Motor neuron (in vitro differentiated cells): ENCODE data around the gene IFT81. TPM values are rescaled to one million over a fixed set of nuclear protein-coding genes. Genes with fewer than 3 reads are reported as not detected.
"Not testable (repeated sequence)": the region's sequence is repeated elsewhere in the genome, so short reads cannot be mapped to it uniquely, and the experiment has no call there.

ENCODE experiments used
- ATAC-seq, 8 experiments: fragments of 200-7000 bp; cut with Tn5 transposase; replicated peaks in 6 of 8; 2 replicates each; pipeline ENCODE4 v1.8.0; 2021; ENCODE audit warnings: mild to moderate bottlenecking in 8 of 8, moderate library complexity in 8 of 8
- H3K27ac ChIP-seq, 2 donors: fragments of 250-450 bp; sonication (Bioruptor Pico); 2 replicates each; pipeline ENCODE4 v1.9.0; 2021; ENCODE audit warnings: antibody characterized with exemption in 2 of 2, mild to moderate bottlenecking in 2 of 2, moderate library complexity in 1 of 2
- H3K4me1 ChIP-seq, 2 donors: fragments of 250-450 bp; sonication (Bioruptor Pico); replicated peaks in 1 of 2; 2 replicates each; pipeline ENCODE4 v1.6.1; 2021; ENCODE audit warnings: antibody characterized with exemption in 2 of 2, mild to moderate bottlenecking in 2 of 2, moderate library complexity in 1 of 2
- H3K4me3 ChIP-seq, 5 donors: fragments of 250-450 bp; sonication (Bioruptor Pico); 2 replicates each; pipeline ENCODE4 v1.9.0; 2021; ENCODE audit warnings: antibody characterized with exemption in 5 of 5, mild to moderate bottlenecking in 5 of 5, moderate library complexity in 4 of 5
- WGBS, 10 experiments: fragments of 450-650 bp; shearing (Covaris generic); methylation state at CpG; one replicate each; pipeline ENCODE4 v1.0.0; 2022; 5-methylcytosine and 5-hydroxymethylcytosine counted together
- in situ Hi-C, 9 experiments: fragments of 400-800 bp; cut with MboI; loops; one replicate each; pipeline ENCODE4 v1.15.0; 2021; ENCODE audit warnings: low sequenced_read_pairs in 9 of 9, low pct_unique_long_range_greater_than_20kb in 2 of 9; ENCODE audit not compliant: unreplicated experiment in 9 of 9
- total RNA-seq, 8 experiments: library from RNA; unstranded; fragments of 300-600 nt; gene quantifications; 2 replicates each; pipeline versions ENCODE4 v1.2.3 to v1.2.4, GENCODE V29; 2022

IFT81 gene, protein sequence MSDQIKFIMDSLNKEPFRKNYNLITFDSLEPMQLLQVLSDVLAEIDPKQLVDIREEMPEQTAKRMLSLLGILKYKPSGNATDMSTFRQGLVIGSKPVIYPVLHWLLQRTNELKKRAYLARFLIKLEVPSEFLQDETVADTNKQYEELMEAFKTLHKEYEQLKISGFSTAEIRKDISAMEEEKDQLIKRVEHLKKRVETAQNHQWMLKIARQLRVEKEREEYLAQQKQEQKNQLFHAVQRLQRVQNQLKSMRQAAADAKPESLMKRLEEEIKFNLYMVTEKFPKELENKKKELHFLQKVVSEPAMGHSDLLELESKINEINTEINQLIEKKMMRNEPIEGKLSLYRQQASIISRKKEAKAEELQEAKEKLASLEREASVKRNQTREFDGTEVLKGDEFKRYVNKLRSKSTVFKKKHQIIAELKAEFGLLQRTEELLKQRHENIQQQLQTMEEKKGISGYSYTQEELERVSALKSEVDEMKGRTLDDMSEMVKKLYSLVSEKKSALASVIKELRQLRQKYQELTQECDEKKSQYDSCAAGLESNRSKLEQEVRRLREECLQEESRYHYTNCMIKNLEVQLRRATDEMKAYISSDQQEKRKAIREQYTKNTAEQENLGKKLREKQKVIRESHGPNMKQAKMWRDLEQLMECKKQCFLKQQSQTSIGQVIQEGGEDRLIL
- 10 to 100 TPM in 7 of 8 experiments, 1 to 10 TPM in 1; 5.3 to 51.5 (median 33.7) TPM for total RNA-seq

DNA sequence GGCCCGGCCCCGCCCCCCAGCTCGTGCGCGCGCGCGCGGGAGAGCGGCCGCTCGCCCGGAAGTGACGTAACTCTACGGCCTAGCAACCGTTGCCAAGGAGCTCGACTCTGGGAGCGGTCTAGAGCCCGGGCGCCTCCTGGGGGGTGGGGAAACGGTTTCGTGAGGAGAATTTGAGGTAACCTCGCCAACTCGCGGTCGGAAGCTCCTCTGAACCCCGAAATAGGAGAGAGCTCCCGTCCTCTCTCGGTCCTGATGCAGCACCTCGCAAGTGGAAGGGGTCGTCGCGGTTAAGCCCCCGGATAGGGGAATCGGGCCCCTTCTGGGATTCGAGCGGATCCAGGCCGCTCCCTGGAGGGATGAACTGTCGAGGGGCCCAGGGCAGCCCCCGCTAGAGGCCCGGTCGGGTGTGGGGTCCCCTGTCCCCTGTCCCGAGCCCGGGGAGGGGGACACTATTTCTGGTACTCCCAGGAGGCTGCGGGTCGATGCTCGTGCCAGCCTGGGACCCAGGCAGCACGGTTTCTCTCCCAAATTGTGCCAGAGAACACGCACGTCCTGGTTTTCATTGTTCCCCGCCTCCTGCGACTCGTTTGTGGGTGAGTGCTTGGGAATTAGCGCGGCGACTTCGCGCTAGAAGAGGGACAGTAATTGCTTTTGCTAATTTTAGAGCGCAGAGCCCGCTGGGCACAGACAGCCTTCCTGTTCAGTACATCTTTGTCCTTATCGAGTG is at the start of gene IFT81:
Gene IFT81 (plus strand): TSS at position 89 of the 727 bp plus-strand sequence. CDS start 3,024 bp downstream, outside the sequence.
- H3K27ac ChIP-seq, result peak within 1 kb of the TSS; percentile 60 to 75
- in situ Hi-C loops, result loop anchor here in 5 of 9 experiments (25.0 kb wide), 1 partner anchor 313 kb away; no protein-coding TSS in a partner anchor
- 0 to 4% (median 0%) methylated on average over 1 to 15 of the region's 61 CpGs; no CpG with 5 or more reads in 1 of the 10 experiments for WGBS, 10 experiments
- H3K4me3 ChIP-seq, result peak within 1 kb of the TSS; percentile 59 to 98 (median 98)
- H3K4me1 ChIP-seq, result peaks cover 11 to 16% of the 10 kb centered on the region in 2 donors
- ATAC-seq, result peak; percentile 82 to 98 (median 96)

DNA sequence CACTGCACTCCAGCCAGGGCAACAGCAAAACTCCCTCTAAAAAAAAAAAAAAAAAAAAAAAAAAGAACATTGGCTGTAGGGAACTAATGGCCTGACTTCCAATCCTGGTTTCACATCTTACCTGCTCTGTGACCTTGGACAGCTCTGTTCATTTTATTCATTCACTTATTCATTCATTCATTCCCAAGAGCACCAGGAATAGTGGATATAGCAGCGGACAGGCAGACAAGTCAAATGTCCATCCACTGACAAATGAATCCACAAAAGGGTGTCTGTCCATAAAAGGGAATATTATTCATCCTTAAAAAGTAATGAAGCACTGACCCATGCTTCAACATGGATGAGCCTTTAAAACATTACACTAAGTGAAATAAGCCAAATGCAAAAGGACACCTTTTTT is 48.3 kb upstream of the IFT81 start:
- WGBS, 10 experiments, result 55 to 100% (median 85%) methylated on average over 1 of the region's 1 CpG; no CpG with 5 or more reads in 5 of the 10 experiments
- Histone ChIP-seq H3K27ac (no peak overlapping the region), H3K4me1 (peaks cover 6 to 13% of the 10 kb centered on the region in 2 donors), H3K4me3 (no peak overlapping the region)
- in situ Hi-C loops, result loop anchor here in 2 of 9 experiments (25.0 kb wide), 1 partner anchor 361 kb away; no protein-coding TSS in a partner anchor
- no peak for ATAC-seq

DNA sequence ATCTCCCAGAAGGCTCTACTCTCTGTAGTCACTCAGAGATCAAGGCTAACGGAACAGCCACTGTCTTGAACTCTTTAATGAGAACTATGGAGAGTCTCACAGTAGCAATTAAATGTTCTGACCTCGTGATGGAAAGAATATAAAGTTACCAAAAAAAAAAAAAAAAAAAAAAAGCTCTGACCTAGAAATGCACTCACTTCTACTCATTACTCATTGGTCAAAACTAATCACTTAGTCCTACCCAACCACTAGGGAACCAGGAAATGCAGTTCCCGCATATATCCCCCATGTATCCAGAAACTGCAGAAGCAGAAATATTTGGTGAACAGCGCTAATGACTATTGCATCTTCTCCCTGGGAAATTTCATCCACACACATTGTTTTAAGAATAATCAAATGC is 46.4 kb upstream of the IFT81 start:
- Histone ChIP-seq H3K4me3 (no peak overlapping the region), H3K4me1 (peaks cover 6 to 13% of the 10 kb centered on the region in 2 donors), H3K27ac (no peak overlapping the region)
- peak in 3 of 8 experiments; percentile 13 to 81 (median 14) for ATAC-seq
- in situ Hi-C loops, result loop anchor here in 2 of 9 experiments (25.0 kb wide), 1 partner anchor 360 kb away; no protein-coding TSS in a partner anchor
- 50 to 100% (median 66%) methylated on average over 1 to 4 of the region's 4 CpGs; no CpG with 5 or more reads in 1 of the 10 experiments for WGBS, 10 experiments

DNA sequence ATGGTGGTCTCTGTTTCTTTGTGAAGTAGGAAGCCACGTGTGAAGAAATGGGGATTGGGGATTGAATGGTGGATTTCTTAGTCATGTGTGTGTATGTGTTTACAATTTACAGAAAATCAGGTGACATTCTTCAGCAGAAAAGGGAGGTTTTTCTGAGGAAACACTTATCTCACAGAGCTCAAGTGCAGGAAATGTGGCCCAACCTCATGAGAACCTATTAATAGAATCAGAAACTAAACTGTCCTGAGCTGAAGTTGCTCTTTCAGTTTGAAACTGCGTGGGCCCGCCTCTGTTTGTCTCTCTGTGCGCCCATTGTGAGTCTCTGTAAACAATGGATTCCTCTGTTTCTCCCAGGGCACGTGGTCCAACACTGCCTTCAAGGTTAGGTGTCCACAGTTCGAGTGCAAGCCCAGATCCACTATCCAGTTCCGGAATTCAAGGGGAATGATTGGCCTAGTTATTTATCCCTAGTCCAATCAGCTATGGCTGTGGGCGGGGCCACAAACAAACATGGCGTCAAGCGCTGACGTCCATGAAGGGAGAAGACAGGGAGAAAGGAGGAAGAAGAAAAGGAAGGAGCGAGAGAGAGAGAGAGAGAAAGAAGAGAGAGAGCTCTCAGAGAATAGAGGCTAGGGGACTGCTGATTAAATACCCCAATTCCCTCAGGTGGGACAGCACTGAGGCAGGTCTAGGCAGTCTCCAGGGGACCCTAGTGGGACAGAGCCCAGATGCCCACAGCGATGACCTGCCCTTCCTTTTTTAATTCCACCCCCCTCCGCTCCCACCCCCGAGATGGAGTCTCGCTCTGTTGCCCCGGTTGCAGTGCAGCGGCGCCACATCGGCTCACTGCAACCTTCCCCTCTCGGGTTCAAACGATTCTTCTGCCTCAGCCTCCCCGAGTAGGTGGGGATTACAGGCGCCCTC is 44.4 kb upstream of the IFT81 start:
- H3K27ac ChIP-seq, result no peak overlapping the region
- ATAC-seq, result peak in 2 of 8 experiments; percentile 38 to 74
- no peak overlapping the region for H3K4me3 ChIP-seq
- in situ Hi-C loops, result loop anchor here in 2 of 9 experiments (25.0 kb wide), 1 partner anchor 358 kb away; no protein-coding TSS in a partner anchor
- WGBS, 10 experiments, result 54 to 88% (median 80%) methylated on average over 1 to 8 of the region's 24 CpGs; no CpG with 5 or more reads in 1 of the 10 experiments
- H3K4me1 ChIP-seq, result no peaks in the 10 kb centered on the region

DNA sequence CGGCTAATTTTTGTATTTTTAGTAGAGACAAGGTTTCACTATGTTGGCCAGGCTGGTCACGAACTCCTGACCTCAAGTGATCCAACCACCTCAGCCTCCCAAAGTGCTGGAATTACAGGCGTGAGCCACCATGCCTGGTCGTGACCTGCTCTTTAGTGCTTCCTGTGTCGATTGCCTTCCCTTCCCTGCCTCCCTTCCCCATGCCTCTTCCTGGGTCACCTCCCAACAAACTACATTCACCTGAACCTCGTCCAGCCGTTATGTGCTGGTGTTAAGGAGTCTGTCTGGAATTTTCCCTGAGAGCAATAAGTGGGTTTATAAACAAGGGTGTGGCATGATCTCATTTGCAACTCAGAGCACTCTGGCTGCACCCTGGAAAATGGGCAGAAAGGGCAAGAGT is 43.7 kb upstream of the IFT81 start:
- H3K4me3 ChIP-seq, result no peak overlapping the region
- in situ Hi-C loops, result loop anchor here in 2 of 9 experiments (25.0 kb wide), 1 partner anchor 357 kb away; no protein-coding TSS in a partner anchor
- no peak overlapping the region for H3K27ac ChIP-seq
- H3K4me1 ChIP-seq, result no peaks in the 10 kb centered on the region
- ATAC-seq, result peak in 1 of 8 experiments; percentile 41
- WGBS, 10 experiments, result 26 to 83% (median 81%) methylated on average over 2 to 7 of the region's 7 CpGs; no CpG with 5 or more reads in 5 of the 10 experiments

DNA sequence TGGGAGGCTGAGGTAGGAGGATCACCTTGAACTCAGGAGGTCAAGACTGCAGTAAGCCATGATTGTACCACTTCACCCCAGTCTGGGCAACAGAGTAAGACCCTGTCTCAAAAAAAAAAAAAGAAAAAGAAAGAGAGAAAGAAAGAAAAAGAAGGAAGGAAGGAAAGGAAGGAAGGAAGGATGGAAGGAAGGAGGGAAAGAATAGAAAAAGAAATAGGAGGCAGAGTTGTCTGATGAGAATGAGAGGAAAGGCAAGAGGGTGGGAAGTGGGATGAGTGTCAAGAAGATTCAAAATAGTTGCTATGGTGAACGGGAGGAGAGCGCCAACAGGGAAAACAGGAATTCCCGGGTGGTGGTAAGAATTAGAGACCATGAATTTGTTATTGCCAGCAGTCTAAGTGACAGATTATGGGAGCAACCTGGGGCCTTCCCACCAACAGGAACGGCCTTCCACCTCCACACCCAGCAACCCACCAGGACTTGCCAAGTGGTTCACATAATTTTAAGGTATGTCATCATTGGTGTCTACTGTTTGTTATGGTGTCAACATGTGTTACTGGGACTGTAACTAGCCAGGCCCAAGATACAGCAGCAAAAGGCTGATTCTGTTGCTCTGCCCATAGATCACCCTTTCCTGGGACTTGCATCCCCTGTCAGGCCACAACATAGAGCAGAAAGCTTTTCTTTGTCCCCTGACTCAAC is 39.7 kb upstream of the IFT81 start:
- in situ Hi-C loops, result loop anchor here in 2 of 9 experiments (25.0 kb wide), 1 partner anchor 353 kb away; no protein-coding TSS in a partner anchor
- Histone ChIP-seq H3K4me1 (no peaks in the 10 kb centered on the region), H3K27ac (no peak overlapping the region), H3K4me3 (no peak overlapping the region)
- peak in 3 of 8 experiments; percentile 49 to 89 (median 89) for ATAC-seq
- 0 to 93% (median 58%) methylated on average over 3 to 4 of the region's 4 CpGs; no CpG with 5 or more reads in 2 of the 10 experiments for WGBS, 10 experiments

DNA sequence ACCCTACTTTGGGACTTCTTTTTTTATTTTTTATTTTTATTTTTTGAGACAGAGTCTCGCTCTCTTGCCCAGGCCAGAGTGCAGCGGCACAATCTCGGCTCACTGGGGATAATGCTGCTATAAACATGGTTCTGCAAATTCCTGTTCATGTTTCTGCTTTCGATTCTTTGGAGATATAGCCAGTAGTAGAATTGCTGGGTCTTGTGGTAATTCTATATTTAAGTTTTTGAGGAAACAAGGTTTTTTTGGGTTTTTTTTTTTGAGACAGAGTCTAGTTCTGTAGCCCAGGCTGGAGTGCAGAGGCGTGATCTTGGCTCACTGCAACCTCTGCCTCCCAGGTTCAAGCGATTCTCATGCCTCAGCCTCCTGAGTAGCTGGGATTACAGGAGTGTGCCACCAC is 35.9 kb upstream of the IFT81 start:
- not testable (repeated sequence) for H3K4me1 ChIP-seq, H3K4me3 ChIP-seq, ATAC-seq, H3K27ac ChIP-seq
- in situ Hi-C loops, result loop anchor here in 2 of 9 experiments (25.0 kb wide), 1 partner anchor 349 kb away; no protein-coding TSS in a partner anchor
- WGBS, 10 experiments, result 40 to 100% (median 97%) methylated on average over 1 to 6 of the region's 6 CpGs; no CpG with 5 or more reads in 1 of the 10 experiments

DNA sequence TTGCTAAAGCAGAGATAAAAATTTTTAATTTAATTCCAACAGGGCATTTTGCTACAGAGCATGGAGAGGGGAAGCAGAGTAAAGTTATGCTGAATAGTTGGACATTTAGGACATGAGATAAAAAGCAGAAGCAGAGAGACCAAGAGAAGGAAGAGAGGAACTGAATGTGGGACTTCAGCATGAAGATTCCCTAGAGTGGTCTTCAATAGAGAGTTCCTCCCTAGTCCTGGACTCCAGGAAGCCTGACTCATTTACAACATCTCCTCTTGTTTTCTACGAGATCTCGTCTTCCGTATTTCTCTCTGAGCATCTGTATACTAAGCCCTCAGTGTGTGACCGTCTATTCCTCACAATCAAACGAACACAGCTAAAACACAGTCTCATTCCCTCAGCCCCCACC is 35.2 kb upstream of the IFT81 start:
- in situ Hi-C loops, result loop anchor here in 2 of 9 experiments (25.0 kb wide), 1 partner anchor 348 kb away; no protein-coding TSS in a partner anchor
- no peak overlapping the region for H3K4me3 ChIP-seq
- no peaks in the 10 kb centered on the region for H3K4me1 ChIP-seq
- no peak overlapping the region for H3K27ac ChIP-seq
- WGBS, 10 experiments, result 70 to 94% (median 81%) methylated on average over 1 to 5 of the region's 5 CpGs; no CpG with 5 or more reads in 2 of the 10 experiments
- no peak for ATAC-seq

DNA sequence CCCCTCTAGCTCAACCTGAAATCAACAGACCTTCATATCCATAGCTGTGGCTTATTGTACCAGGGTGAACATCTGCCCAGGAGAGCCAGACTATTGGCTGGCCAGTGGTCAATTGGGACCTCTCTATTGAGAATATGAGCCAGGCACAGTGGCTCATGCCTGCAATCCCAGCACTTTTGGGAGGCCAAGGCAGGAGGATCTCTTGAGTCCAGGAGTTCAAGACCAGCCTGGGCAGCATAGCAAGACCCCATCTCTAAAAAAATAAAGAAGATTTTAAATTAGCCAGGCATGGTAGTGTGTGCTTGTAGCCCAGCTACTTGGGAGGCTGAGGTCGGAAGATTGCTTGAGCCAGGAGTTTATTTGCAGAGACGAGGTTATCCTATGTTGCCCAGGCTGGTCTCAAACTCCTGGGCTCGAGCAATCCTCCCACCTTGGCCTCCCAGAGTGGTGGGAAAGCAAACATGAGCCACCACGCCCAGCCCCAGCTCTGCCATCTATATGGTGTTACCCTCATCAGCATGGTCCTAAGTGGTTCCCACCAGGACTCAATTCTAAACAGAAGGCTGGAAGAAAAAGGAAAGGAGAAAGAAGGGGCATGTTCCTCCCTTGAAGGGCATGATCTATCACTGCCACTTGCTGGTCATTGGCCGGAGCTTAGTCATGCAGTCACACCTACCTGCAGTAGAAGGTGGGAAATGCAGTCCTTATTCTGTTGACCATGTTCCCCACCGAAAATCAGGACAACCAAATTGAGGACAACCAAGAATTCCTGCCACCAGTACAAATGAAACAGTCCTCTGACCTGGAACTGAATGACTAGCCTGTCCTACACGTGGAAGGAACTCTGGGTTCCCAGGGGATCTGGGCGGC is 33.7 kb upstream of the IFT81 start:
- 0 to 82% (median 44%) methylated on average over 1 to 7 of the region's 8 CpGs; no CpG with 5 or more reads in 2 of the 10 experiments for WGBS, 10 experiments
- ATAC-seq, result no peak
- no peaks in the 10 kb centered on the region for H3K4me1 ChIP-seq
- no peak overlapping the region for H3K4me3 ChIP-seq
- no peak overlapping the region for H3K27ac ChIP-seq
- in situ Hi-C loops, result loop anchor here in 2 of 9 experiments (25.0 kb wide), 1 partner anchor 347 kb away; no protein-coding TSS in a partner anchor

DNA sequence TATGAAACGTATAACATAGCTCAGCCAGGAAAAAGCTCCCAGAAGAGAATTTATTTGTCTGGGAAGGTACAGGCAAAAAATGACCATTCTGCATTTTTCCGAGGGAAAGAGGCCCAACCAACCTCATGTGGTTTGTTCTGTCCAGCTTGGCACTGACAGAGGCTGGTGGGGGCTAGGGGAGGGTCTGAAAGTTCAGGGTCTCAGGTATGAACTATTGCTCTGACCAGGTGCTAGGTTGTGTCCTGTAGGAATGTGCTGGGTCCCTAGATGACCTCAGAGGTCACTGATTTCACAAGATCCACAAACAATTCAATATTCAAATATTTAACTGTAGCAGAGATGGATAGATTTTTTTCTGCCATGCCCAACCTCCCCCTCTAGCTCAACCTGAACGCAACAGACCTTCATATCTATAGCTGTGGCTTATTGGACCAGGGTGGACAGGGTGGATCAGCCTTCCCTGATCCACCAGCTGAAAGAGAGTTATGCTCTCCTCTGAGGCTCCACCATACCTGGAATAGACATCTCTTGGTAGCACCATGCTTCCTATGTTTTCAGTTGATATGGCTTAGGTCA is 32.9 kb upstream of the IFT81 start:
- Histone ChIP-seq H3K4me1 (no peaks in the 10 kb centered on the region), H3K27ac (no peak overlapping the region), H3K4me3 (no peak overlapping the region)
- in situ Hi-C loops, result loop anchor here in 2 of 9 experiments (25.0 kb wide), 1 partner anchor 346 kb away; no protein-coding TSS in a partner anchor
- ATAC-seq, result no peak
- WGBS, 10 experiments, result 40 to 100% (median 64%) methylated on average over 1 to 3 of the region's 3 CpGs; no CpG with 5 or more reads in 2 of the 10 experiments
